AG09309 (cell line): ENCODE measurements around the gene PARK7.
"Not testable (repeated sequence)": the region's sequence is repeated elsewhere in the genome, so short reads cannot be mapped to it uniquely, and the experiment has no call there.

Source experiments
- DNase-seq: peaks from one replicate; pipeline ENCODE4 v3.0.0-alpha.2; 2010; ENCODE audit warnings: low read depth
- H3K4me3 ChIP-seq: 2 replicates; pipeline ENCODE4 v1.5.1; 2011; ENCODE audit warnings: mild to moderate bottlenecking, low read depth, low read length, moderate library complexity; ENCODE audit not compliant: control insufficient read depth
- TF ChIP-seq, protein P1 (sequence below): IDR thresholded peaks from 2 replicates; pipeline ENCODE4 v1.5.1; 2011; ENCODE audit warnings: mild to moderate bottlenecking, low read depth, low read length, inconsistent platforms; ENCODE audit not compliant: insufficient read depth, control insufficient read depth; ENCODE audit errors: missing control alignments

Gene PARK7

GRCh38 chr1:7961216-7962013, at the start of gene PARK7:
Gene PARK7 (plus strand): TSS chr1:7961711. CDS start chr1:7962786, 1,075 bp downstream.
- peak; percentile 97 for DNase-seq
- peak within 1 kb of the TSS; percentile 97 for H3K4me3 ChIP-seq
- TF ChIP-seq, protein P1, sequence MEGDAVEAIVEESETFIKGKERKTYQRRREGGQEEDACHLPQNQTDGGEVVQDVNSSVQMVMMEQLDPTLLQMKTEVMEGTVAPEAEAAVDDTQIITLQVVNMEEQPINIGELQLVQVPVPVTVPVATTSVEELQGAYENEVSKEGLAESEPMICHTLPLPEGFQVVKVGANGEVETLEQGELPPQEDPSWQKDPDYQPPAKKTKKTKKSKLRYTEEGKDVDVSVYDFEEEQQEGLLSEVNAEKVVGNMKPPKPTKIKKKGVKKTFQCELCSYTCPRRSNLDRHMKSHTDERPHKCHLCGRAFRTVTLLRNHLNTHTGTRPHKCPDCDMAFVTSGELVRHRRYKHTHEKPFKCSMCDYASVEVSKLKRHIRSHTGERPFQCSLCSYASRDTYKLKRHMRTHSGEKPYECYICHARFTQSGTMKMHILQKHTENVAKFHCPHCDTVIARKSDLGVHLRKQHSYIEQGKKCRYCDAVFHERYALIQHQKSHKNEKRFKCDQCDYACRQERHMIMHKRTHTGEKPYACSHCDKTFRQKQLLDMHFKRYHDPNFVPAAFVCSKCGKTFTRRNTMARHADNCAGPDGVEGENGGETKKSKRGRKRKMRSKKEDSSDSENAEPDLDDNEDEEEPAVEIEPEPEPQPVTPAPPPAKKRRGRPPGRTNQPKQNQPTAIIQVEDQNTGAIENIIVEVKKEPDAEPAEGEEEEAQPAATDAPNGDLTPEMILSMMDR = peak; percentile 65

DNA sequence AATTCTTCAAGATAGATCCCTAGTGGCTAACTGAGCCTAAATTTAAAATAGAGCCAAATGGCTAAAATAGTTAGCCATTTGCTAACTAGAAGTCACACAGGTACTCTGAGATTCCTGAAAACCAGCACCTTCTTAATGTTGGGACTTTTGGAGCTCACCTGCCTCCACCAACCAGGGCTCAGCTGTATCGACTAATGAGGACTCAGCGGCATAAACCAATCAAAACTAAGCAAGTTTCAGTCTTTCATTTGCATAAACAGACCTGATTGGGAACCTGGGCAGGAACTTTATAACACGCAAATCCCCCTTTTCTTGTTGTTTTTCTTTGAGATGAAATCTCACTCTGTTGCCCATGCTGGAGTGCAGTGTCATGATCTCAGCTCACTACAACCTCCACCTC, 49.4 kb upstream of the PARK7 start:
- H3K4me3 ChIP-seq = no peak overlapping the region
- TF ChIP-seq, protein P1 = no peak
- DNase-seq = no peak

DNA sequence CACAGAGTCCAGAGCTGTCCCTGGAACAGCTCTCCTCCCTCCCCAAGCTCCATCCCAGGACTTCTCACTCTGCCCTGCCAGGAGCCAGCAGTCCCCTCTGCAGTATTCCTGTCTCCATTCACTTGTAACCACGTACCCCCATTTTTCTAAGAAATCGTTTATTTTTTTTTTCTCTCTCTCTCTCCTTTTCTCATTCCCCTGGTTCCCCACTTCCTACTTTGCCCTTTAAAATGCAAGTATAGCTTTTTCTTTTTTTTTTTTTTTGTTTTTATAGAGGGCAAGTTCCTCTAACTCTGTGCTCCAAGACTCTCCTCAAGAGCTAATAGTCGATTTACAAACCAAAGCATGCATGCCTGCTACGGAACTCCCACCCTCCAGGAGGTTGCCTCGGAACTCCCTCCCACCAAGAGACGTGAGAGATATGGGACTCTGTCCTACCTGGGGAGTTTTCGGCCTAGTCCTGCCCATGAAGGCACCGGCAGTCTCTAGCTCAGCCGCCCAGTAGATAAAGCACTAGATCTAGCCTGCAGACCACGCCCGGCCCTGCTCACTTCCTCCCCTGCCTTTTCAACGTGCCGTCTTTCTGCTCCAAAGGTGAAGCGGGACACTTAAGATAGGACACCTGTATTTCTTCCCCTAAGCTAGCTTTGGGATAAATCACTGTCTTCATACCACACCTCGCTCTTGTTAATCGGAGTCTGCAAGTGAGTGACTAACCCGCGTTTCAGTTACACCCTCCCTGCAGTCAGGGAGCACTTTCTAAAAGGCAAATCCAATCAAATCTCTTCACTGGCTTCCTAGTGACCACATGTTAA, 48.6 kb upstream of the PARK7 start:
- DNase-seq = no peak
- no peak overlapping the region for H3K4me3 ChIP-seq
- TF ChIP-seq, protein P1 = no peak

- H3K4me3 ChIP-seq = no peak overlapping the region
- TF ChIP-seq, protein P1 = no peak
- no peak for DNase-seq
Measured at GRCh38 chr1:7915826-7916500, 45.5 kb upstream of the PARK7 start.

DNA sequence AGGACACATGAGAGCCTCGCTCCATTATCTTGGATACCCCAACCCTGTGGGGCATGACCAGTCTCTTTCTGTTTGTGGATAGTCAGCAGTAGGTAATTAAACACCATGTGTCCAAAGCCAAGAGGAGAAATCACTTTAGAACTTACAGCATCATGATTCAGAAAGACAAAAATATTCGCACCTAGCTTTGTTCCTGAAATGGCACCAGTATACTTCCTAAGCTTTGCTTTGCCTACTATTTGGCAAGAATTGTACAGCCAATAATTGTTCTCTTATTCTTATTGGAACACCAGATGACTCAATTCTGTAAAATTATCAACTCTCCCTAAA, 45.0 kb upstream of the PARK7 start:
- TF ChIP-seq, protein P1 = no peak
- no peak for DNase-seq
- H3K4me3 ChIP-seq = no peak overlapping the region

DNA sequence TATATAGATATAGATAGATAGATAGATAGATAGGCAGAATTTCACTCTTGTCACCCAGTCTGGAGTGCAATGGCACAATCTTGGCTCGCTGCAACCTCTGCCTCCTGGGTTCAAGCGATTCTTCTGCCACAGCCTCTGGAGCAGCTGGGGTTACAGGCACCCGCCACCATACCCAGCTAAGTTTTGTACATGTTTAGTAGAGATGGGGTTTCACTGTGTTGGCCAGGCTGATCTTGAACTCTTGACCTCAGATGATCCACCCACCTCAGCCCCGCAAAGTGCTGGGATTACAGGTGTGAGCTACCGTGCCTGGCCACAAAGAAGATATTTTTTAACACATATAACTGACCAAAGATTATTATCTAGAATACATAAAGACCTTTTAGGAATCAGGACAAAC, 43.5 kb upstream of the PARK7 start:
- not testable (repeated sequence) for H3K4me3 ChIP-seq, DNase-seq
